HTR-8/SVneo (cell line): ENCODE results near the gene HYCC1.
A peak's percentile ranks its signal among the peaks of the same experiment; 100 is the strongest.

ENCODE experiments used
- DNase-seq: peaks from one replicate; pipeline ENCODE4 v3.0.0; 2011; ENCODE audit warnings: low spot score, mixed read lengths; ENCODE audit not compliant: insufficient read length
- FAIRE-seq: peaks from 2 replicates; lab custom pipeline; 2011; peaks lifted over from hg19 to GRCh38; lab: Jason Lieb, UNC

HYCC1 gene

DNA sequence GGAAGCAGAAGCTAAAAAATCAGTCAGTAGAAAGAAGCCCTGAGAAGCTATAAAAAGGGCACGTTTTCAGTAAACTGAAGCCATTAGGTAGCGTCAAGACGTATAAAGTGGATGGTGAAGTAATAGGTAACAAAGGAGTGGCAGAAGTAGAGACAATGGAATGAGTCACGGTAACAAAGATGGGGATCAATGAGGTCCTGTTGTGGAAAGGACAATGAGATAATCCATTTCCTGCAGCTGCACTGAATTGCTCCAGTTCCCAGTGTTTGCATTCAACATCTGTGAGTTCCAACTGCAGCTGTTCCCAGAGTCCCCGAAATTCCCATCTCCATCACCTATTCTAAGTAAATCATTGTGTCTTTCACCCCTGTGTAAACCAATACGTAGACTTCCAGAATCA lies 4.8 kb upstream of the HYCC1 start:
- DNase-seq (no peak), FAIRE-seq (no peak)

DNA sequence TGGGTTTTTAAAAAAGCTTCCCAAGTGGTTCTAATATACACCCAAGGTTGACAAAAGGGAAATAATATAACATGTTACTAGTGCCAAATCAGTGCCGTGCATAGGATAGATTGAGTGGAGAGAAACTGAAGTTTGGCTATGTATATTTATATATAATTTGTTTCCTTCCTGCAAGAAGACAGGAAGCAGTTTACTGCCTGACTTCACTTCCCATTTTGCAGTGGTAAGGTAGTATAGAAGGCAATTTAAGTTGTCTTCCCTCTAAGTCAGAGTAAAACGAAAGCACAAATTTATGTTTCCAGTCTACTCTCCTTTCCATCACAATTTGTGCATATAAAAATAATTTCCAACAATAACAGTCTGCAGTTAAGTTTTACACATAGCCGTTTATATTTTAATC lies 3.4 kb upstream of the HYCC1 start:
- DNase-seq (no peak), FAIRE-seq (no peak)

DNA sequence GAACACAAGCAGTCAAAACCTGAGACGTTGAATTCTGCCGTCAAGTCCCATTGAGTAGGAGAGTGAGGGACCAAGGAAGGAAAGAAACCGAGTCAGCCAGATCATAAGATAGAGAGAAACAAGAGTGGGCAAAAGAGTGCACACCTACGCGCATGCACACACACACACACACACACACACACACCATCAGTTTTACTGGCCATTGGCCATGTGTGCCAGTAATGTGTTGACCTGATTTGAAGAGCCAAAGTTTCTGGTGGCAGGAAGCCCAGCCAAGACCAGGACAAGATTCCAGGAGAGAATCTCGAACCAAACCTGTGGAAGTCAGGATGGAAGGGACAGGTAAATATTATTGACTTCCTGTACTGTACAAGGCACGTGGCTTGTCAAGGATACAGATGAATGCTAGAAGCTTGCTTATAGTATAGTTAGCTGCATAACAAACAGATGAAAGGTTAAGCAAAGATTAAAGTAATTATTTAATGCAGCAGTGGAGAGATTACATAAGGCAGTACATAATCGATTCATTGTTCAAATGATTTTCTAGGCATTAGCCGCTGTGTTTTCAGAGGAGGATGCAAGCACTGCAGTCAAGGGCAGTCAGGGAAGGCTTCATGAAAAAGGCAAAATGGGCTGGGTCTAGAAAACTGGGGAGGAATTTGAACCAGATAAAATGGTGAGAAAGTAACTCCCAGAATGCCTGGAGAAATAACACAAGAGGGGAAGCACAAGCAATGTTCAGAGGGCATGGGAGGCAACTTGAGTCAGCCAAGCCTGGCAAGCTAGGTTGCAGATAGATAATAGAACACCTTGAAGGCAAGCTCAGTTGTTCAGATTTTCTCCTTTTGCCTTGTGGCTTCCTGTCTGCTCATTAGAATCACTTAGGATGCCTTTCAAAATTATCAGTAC lies 2.7 kb upstream of the HYCC1 start:
- DNase-seq (no peak), FAIRE-seq (no peak)

DNA sequence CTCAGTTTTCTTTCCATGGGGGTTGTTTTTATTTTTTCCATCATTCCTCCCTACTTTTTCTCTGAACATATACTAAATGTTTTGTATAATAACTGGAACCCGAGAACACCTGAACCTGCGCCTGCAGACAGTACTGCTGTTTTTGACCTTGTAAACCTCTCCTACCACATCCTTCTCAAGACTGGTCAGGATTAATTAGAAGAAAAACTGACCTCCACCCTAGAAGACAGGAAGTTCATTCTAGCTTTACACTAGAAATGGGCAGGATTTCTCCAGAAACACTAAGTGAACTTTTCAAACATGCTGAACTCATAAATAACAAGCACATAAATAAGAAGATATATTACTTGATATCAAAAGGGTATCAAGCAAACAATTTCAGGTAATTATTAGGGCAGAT lies 751 bp upstream of the HYCC1 start:
- no peak for DNase-seq
- no peak for FAIRE-seq

DNA sequence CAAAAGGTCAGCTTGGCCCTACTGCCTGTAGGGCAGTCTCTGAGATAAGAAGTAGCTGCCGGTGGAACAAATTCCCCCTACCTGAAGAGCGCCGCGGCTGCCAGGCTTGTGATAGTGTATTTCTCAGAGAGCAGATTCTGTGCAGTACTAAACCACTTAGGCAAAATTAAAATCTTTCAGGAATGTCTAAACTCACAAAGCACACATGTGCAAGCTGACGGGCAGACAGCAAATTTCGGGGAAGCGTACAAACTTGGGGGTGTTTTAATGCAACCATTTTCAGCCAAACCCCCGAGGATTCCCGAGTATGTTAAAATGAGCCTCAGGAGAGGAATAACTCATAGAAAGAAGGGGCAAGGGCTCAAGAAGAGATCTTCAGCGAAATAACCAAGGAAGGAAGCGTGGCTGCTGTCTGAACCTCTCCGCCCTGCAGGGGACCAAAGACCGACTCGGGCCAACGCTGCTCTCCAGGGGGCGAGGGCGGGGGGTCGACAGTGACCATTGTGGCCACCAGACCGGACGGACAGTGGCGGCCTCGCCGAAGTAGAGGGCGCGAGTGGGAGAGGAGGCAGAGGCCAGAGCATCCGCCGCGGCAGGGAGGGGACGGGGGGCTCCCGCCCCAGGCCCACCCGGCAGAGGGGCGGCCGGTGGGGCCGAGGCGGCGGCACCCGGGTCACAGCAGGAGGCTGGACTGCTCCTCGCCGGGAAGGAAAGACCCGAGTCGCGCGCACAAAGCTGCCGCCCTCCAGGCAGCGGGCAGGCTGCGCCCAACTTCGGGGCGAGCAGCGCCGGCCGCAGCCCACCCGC lies 819 bp downstream of the HYCC1 start:
- DNase-seq (peak; percentile 15), FAIRE-seq (no peak)

DNA sequence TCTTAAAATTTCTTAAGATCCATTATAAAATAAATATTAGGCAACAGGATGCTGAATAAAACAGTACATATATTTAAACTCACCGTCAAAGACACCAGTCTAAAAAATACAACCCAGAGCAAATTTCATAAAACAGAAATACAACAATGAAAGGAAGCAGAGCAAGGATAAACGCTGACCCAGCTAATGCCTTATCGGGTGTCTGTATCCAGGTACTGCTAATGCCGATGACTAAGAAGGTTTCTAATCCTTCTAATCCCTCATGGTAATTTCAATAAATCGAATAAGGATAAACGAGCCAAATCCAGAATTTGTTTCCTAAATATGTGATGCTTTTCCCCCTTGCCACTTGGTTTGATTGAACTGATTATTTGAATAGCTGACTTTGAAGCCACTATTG lies 1.7 kb downstream of the HYCC1 start:
- FAIRE-seq: no peak

DNA sequence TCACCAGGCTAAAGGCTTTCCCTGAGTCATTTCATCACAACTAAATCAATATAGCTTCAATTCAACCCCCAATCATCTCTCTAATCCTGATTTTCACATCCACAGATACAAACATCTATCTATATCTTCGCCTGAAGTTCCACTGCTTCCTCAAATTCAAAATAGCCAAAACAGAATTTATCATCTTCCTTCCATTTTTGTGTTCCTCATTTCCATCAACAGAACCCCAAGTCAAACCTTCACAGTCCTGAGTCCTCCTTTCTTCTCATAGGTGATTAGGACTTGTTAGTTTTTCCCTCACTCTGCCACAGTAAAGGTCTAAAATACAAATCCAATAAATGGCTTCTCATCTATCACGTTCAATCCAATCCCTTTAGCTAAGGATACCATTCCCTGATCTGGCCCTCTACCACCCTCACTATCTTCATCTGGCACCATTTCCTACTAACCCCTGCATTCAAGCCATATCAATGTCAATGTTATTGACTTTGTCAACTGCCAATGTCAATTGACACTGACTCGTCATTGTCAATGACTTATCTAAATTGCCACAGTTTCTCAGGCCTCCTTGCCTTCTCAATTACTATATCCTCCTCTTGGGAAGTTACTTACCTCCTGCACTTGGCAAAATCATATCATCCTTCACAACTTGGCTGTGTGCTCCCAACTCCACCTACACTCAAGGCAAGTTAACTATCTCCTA lies 2.6 kb downstream of the HYCC1 start:
- FAIRE-seq (no peak), DNase-seq (no peak)

More for the DNA sequence above, 1.7 kb downstream of the HYCC1 start:
- no peak for DNase-seq

DNA sequence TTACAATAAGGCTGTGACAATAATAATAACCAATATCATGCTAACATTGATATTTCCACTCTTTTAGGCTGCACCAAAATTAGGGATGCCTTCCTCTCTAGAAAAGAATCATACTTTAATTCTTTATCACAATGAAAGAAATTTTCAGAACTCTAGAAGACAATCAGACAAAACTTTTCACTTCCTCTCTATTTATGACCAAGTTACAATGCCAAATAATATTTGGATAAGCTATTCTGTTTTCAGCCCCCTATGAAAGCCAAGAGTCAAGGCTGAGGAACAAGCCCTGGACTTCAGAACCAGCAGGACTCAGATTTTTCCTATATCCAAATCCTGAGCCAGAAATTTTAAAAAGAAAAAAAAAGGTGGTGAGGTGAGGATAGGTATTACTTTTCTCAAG lies 4.6 kb downstream of the HYCC1 start:
- no peak for FAIRE-seq
- DNase-seq: no peak

DNA sequence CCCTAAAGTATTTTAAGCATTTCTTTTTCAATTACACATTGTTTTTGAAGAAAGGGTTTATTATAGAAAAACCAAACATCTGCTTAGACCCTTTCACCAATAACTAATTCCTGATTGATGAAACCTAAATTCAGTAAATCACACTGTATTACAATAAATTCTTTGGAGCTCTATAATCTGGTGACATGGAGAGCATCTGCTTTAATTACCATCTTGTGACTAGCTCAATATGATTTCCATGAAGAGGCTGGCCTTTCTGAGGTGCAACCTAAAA lies 9.7 kb downstream of the HYCC1 start:
- no peak for FAIRE-seq
- no peak for DNase-seq

DNA sequence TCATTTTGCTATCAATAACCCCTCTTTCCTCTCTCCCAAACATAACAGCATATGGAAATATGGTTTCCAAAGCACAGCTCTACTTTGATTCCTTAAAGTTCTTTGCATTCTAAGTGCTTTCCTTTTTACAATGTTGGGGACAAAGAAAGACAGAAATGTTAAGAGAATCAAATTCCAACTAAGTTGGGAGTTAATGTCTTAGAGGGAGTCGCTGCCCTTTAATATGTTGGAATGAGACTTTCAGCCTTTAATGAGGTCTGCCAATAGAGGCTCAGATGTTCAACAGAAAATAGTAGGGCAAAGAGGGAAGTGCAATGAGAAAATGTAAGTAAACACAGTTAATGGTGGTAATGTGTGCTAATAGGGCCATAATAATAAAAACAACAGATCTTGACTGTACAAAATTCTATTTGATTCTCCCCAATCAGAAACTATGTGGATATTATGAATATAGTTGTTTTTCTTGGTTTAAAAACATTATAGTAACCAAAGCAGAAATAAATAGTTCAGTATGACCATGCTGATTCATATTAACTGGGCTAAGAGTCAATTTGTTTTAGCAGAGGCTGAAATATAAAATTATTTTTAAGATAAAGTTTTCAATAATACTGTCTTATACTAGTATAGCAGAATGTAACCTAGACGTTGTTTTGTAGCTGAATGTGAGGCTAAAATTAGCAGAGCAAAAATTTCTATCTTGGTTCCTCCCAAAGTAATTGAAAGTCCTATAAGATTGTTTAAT lies 10.3 kb downstream of the HYCC1 start:
- no peak for FAIRE-seq
- no peak for DNase-seq

DNA sequence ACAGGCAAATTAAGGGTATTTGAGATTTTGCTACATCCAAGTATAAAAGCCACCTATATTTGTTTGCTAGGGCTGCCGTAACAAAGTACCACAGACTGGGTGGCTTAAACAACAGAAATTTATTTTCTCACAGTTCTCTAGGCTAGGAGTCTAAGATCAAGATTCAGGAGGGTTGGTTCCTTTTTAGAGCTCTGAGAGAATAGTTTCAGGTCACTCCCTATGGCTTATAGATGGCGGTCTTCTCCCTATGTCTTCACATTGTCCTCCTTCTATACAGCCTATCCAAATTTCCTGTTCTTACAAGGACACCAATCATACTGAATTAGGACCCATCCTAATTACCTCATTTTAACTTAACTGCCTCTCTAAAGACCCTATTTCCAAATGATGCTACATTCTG lies 11.2 kb downstream of the HYCC1 start:
- FAIRE-seq: no peak
- no peak for DNase-seq

DNA sequence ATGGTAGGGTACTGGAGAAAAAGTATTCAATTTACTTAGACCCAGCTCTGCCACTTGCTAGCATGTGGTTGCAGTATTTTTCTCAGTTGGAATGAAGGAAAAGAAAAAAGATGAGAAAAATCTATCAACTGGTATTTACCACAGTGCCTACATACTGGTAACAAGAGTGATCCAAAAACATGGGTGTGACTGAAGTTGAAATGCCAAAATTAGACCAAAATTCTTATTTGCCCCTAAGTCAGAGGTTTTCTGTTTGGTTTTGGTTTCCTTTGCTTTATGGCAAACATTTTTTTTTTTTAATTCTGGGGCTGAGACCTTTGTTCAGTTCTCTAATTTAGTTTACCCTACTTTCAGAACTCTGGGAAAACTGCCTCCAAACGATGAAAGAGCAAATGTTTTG lies 12.3 kb downstream of the HYCC1 start:
- FAIRE-seq: no peak
- no peak for DNase-seq

DNA sequence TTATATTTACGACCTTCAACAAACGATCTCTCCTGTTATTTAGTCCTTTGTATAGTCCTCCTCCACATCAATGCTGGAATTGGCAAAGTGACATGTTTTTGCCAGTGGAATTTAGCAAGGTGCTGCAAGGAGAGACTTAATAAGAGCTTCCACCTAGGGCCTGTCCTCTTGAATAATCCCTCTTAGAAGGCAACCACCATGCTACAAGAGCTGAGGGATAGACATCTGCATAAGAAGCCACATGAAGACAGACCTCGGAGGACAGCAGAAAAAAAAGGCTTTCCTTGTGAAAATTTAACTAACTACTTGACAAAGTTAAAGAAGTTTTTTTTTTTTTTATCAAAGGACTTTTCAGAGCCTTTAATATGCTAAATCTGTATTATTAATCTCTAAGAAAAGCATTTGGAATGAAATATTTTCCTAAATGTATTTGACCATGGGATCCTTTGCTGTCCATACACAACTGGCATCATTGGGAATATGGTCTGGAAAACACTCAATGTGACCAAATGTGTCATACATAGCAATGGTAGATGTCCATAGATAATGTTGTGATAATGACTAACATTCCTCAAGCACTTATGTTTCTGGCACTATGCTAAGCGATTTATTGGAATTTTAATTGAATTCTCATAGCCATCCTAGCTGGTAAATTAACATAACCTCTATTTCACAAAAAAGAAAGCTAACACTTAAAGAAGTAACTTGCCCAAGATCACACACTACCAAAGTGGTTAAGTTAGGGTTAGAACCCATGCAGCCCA lies 13.2 kb downstream of the HYCC1 start:
- no peak for FAIRE-seq
- no peak for DNase-seq

DNA sequence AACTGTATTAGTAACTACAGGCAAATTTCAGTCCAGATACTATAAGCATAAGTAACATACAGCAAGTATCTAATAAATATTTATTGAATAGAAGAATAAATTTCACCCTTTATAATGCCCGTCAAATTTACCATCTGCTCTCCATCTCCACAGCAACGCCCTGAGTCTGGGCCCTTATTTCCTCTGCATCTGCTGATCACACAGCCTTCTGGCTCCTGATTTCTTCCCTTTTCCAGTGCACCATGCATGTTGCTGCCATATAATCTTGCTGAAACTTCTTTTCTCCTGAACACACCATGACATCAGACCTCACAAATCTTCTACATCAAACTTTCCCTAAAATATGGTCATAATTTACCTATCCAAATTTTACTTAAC lies 15.4 kb downstream of the HYCC1 start:
- FAIRE-seq (no peak), DNase-seq (no peak)

DNA sequence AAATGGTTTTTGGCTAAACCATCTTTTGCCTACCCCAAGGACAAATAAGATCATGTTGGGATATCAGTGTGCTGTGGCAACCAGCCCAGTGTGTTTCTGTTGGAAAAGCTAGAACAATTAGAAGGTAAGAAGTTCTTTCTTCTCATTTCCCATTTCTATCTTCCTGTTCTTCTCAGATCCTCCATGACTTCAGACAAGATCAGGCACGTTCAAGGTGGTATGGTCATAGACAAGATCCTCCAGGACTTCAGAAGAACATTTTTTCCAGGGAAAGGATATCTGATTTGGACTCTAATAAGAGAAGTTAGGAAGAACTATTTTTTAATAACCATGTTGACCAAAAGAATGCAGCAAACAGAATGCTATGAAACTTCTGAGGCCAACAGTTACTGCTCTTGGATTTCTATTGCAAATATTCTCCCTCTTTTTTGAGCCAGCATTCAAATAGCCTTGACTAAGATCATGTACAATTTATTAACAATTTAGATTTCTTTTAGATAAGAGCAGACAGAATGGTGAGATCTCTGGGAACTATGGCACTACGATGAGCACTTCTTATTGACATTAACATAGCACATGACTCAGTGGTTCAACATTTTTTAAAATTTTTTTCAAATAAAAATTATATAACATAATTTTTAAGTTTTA lies 15.9 kb downstream of the HYCC1 start:
- FAIRE-seq: no peak
- DNase-seq: no peak

DNA sequence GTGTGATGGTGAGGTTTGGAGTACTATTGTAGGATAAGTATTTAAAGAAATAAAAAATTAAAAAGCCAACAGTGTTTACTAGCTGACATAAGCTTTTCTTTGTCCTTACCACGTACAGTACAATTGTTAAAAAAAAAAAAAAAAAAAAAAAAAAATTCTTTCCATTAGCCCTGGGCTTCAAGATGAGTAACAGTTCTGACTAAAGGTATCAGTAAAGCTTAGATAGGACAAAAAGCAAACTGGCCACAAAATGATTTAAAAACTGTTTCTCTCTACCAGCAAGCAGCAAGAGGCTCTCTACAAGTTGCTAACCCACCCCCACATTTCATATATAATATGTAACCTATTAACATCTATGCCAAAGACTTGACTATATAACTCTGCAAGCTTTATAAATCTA lies 17.5 kb downstream of the HYCC1 start:
- no peak for FAIRE-seq

DNA sequence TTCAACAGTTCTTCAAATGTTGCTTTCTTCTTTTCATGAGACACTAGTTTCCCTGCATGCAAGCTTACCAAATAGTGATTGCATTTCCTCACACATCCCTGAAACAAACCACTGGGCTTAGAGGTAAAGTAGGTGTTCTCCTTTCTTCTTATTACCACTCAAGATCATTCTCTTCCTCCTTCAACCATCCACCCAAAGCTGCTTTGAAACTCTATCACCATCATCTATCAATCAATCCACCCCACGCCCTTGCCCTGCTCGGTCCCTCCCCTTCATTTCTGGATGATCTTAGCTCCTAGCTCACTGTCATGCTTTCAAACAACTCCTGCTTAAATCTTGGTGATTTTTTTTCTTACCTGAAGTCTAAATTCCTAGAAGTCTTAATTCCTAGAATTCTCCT lies 18.9 kb downstream of the HYCC1 start:
- no peak for FAIRE-seq
- no peak for DNase-seq

More for the DNA sequence above, 17.5 kb downstream of the HYCC1 start:
- no peak for DNase-seq

DNA sequence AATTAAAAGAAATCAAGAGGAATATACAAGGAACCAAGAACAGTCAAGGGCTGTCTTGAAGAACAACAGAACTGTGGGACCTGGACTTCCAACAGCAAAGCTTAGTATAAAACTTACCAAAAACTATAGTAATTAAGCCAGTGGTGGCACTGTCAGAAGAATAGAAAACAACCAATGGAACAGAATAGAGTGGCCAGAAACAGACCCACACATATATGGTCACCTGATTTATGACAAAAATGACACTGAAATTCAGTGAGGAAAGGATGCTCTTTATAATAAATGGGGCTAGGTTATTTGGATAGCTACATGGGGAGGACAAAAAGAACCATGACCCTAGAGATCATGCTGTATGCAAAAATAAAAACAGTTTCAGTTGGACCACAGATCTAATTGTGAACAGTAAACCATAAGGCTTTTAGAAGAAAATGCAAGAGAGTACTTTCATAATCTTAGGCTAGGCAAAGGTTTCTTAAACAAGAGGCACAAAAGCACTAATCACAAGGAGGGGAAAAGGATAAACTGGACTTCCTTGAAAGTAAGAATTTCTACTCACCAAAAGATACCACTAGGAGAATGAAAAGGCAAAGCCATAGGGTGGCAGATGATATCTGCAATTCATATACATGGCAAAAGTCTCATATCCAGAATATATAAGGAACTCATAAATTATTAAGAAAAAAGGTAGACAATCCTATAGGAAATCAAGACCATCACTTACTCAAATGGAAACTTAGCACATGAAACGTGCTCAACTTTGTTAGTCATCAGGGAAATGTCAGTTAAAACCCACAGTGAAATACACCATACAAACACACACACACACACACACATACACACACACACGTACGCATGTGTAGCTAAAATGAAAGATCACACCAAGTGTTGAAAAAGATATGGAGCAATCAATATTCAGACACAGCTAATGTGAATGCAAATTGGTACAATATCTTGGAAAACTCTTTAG lies 20.8 kb downstream of the HYCC1 start:
- DNase-seq (no peak), FAIRE-seq (no peak)
